NCI-H524 (cell line): ENCODE results near the gene RRAD.
"Not testable (repeated sequence)": the region's sequence is repeated elsewhere in the genome, so short reads cannot be mapped to it uniquely, and the experiment has no call there.

ENCODE experiments used
- DNase-seq, 2 experiments: peaks; one replicate each; lab custom pipeline; 2025; lab: John Stamatoyannopoulos, UW

The RRAD gene, protein sequence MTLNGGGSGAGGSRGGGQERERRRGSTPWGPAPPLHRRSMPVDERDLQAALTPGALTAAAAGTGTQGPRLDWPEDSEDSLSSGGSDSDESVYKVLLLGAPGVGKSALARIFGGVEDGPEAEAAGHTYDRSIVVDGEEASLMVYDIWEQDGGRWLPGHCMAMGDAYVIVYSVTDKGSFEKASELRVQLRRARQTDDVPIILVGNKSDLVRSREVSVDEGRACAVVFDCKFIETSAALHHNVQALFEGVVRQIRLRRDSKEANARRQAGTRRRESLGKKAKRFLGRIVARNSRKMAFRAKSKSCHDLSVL

GRCh38 chr16:66925322-66925840 lies at the start of gene RRAD:
Gene RRAD (minus strand): TSS chr16:66925535. CDS start chr16:66925179, 356 bp downstream.
- DNase-seq, result no peak

GRCh38 chr16:66974932-66975246 lies 49.6 kb upstream of the RRAD start:
- DNase-seq, result peak in 1 of 2 experiments; percentile 30

- peak in 1 of 2 experiments; percentile 12 for DNase-seq
Measured at GRCh38 chr16:66974156-66974931, 49.0 kb upstream of the RRAD start.

- no peak for DNase-seq
Measured at GRCh38 chr16:66973716-66974115, 48.4 kb upstream of the RRAD start.

- DNase-seq, result no peak
Measured at GRCh38 chr16:66972983-66973382, 47.6 kb upstream of the RRAD start.

DNA sequence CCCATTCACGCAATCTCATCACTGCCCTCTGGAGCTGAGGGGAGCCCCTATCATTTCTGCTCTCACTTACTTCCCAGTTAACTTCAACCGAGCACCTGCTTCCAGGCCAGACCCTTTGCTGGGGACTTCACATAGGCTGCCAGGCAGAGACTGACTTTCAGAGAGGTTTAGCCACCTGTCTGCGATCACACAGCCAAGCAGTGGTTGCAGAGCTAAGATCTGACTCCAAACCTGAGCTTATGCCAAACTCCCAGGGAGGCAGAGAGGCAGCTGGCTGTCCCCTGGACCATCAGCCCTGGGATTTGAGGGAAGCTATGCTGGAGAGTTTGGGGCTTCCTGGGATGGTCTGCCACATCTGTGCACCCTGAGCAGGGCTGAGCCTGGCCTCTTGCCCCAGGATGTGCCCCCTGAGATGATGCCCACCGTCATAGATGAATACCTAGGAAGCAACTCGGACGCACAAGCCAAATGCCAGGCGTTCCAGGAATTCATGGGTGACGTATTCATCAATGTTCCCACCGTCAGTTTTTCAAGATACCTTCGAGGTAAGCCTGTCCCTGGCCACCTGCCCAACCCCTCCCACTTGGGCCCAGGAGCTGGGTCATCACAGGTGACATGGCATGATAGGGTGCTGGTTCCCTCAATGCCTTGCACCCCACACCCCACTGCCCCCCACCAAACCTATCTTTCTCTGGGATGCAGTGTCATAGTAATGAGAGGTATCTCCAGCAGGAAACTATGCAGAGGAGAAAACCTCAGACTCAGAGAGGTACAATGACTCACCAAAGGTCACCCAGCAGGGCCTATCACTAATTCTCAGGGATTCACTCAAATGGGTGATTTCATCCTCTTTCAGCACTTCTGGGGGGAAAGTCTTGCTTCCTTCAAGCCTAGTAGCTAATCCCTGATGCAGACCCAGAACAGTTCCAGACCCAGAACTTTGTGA lies 45.7 kb upstream of the RRAD start:
- DNase-seq, result no peak

DNA sequence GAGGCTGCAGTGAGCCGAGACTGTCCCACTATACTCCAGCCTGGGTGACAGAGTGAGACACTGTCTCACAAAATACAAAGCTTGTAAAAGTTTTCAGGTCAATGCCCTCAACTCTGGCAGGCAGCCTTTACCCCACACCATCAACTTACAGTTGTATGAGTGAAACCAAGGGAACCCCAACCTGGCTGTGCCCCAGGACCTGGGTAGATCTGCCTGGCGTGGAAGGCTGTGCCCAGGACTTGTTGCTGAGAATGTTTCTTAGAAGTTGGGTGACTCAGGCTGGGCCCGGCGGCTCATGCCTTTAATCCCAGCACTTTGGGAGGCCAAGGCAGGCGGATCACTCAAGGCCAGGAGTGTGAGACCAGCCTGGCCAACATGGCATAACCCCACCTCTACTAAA lies 43.5 kb upstream of the RRAD start:
- no peak for DNase-seq

DNA sequence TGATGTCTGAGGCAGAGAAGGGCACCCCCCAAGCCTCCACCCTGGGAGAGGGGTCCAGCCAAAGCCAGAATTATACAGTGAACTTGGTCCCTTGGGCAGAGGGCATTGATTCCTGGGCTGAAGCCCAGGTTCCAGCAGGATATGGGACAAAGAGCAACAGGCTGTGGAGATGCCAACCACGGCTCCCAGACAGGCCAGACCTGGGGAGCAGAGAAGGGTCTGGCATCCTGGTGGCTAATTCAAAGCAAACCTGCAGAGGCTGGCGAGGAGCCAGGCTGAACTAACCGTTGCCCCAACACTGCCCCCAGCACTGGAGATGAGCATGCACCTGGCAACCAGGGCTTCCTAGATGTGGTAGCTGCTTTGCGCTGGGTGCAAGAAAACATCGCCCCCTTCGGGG lies 38.7 kb upstream of the RRAD start:
- DNase-seq, result no peak

DNA sequence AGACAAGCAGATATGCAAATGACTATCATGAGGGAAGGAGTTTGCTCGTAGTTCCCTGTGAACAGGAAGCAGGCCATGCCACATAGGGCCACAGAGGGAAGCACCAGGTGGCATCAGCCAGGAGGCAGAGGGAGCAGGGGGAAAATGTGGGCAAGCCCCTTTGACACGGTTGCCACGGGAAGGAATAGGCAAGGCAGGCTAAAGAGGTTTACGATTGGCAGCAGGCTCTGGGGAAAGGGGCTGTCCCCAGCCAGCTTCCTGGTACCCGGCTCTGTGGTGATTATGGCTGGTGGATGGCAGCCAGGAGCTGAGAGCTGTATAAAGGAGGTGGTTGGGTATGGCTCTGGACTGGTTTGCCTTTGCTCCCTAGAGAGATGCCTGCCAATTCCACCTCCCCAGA lies 36.6 kb upstream of the RRAD start:
- DNase-seq, result no peak

- DNase-seq, result peak; percentile 64 to 87
Measured at GRCh38 chr16:66961065-66961744, 35.9 kb upstream of the RRAD start, which contains the start of gene CES3. Gene CES3 (plus strand): TSS chr16:66961266. CDS start chr16:66961308, 42 bp downstream.

DNA sequence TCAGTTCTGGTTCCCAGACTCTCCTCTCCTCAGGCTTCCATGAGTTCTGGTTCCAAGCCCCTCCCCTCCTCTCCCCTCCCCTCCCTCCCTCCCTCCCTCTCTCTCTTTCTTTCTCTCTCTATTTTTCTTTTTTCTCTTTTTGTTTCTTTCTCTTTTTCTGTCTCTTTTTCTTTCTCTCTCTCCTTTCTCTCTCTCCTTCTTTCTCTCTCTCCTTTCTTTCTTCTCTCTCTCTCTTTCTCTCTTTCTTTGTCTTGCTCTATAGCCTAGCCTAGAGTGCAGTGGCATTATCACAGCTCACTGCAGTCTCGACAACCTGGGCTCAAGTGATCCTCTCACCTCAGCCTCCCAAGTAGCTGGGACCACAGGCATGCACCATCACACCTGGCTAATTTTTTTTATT lies 34.9 kb upstream of the RRAD start:
- no peak for DNase-seq

DNA sequence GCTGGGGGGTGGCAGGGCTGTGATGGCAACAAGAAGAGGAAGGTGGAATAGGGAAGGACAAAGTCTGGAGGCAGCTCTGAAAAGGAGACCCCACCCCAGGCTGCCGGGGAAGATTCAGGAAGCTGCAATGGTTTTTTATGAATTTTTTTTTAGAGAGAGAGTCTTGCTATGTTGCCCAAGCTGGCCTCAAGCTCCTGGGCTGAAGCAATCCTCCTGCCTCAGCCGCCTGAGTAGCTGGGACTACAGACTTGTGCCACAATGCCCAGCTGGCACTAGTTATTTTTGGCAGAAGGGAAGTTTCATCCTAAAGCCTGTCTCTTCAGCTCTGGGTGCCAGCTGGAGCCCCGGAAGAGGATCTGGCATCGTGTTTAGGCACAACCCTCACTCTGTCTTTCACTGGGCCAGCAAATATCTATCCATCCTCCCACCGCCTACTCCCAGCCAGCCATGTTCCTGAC lies 34.4 kb upstream of the RRAD start:
- DNase-seq, result peak; percentile 66 to 80

DNA sequence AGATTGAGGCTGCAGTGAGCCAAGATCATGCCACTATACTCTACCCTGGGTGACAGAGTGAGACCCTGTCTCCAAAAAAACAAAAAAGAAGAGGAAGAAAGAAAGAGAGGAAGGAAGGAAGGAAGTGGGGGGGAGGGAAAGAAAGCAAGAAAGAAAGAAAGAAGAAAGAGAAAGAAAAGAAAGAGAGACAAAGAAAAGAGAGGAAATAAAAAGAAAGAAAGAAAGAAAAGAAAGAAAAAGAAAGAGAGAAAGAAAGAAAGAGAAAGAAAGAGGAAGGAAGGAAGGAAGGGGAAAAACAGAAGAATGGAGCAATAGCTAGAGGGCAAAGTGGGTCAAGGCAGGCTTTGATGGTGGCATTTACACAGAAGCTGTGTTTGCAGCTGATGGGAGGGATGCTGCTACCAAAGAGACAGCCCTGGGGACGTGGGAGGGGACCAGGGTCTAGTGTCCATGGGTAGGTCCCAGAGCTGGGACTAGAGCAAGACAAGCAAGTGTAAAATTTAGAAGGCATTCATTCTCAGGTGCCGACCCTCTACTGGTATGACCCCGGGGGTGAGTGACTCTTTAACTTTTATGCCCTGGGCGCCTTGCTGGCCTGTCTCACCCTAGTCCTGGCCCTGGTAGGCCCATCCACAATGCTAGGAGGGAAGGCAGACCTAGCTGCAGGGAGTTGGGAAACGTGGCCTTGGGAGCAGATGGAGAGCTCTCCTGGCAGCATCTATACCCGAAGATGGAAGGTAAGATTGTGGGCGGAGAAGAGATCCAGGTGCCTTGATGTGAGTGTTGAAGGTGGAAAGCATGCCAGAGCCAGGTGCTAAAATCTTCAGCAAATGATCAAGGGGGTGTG lies 33.7 kb upstream of the RRAD start:
- DNase-seq, result no peak

- not testable (repeated sequence) for DNase-seq
Measured at GRCh38 chr16:66956154-66956457, 30.8 kb upstream of the RRAD start.

DNA sequence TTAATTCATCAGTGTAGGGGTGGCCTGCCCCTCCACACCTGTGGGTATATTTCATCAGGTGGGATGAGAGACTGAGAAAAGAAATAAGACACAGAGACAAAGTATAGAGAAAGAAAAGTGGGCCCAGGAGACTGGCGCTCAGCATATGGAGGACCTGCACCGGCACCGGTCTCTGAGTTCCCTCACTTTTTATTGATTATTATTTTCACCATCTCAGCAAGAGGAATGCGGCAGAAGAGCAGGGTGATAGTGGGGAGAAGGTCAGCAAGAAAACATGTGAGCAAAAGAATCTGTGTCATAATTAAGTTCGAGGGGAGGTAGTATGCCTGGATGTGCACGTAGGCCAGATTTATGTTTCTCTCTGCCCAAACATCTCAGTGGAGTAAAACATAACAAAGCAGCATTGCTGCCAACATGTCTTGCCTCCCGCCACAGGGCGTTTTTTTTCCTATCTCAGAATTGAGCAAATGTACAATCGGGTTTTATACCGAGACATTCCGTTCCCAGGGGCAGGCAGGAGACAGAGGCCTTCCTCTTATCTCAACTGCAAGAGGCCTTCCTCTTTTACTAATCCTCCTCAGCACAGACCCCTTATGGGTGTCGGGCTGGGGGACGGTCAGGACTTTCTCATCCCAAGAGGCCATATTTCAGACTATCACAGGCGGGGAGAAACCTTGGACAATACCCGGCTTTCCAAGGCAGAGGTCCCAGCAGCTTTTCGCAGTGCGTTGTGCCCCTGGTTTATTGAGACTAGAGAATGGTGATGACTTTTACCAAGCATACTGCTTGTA lies 30.2 kb upstream of the RRAD start:
- not testable (repeated sequence) for DNase-seq

- peak; percentile 79 to 90 for DNase-seq
Measured at GRCh38 chr16:66954097-66954659, 28.8 kb upstream of the RRAD start.

- no peak for DNase-seq
Measured at GRCh38 chr16:66953462-66954096, 28.2 kb upstream of the RRAD start.

DNA sequence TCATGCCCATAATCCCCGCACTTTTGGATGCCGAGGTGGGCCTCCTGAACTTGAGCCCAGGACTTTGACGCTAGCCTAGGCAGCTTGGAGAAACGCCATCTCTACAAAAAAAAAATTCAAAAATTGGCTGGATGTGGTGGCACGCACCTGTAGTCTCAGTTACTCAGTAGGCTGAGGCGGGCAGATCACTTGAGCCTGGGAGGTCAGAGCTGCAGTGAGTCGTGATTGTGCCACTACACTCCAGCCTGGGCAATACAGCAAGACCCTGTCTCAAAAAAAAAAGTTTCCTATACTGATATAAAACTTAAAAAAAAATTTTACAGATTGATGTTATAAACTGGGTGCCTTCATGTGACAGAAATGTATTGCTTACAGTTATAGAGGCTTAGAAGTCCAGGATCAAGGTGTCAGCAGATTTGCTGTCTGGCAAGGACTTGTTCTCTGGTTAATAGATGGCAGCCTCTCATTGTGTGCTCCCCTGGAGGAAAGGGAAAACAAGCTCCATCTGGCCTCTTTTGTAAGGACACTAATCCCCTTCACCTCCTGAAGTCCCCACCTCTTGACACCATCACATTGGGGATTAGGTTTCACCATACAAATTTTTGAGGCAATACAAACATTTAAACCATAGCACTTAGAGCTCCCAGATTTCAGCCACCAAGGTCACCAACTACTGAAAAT lies 27.2 kb upstream of the RRAD start:
- peak; percentile 98 for DNase-seq
